Measurements from ENCODE around the gene BPHL.
A peak's percentile ranks its signal among the peaks of the same experiment; 100 is the strongest.
"Not testable (repeated sequence)": the region's sequence is repeated elsewhere in the genome, so short reads cannot be mapped to it uniquely, and the experiment has no call there.

The BPHL gene

GRCh38 chr6:3159805-3160781, 41.6 kb downstream of the BPHL start:
- no peak for TF ChIP-seq POLR2AphosphoS5 (IDR thresholded peaks at IDR 0.05; ENCODE audit: low read depth, low read length)
- no peak for TF ChIP-seq TAF1 (IDR thresholded peaks at IDR 0.05; ENCODE audit: low read depth, low read length)
- TF ChIP-seq SPI1 (IDR thresholded peaks at IDR 0.05; ENCODE audit: low read depth, low read length), result no peak
- no peak for TF ChIP-seq POU2F2 (IDR thresholded peaks at IDR 0.05; ENCODE audit: low read depth, low read length)
- no peak for TF ChIP-seq POLR2A (IDR thresholded peaks at IDR 0.05; ENCODE audit: low read depth, low read length)
- no peak for TF ChIP-seq PAX5 (IDR thresholded peaks at IDR 0.05; ENCODE audit: insufficient read depth, low read length, severe bottlenecking)
- DNase-seq (ENCODE audit: insufficient read length, low spot score) (no peak), FAIRE-seq (no peak)

GRCh38 chr6:3162067-3162497, 43.6 kb downstream of the BPHL start:
- DNase-seq (ENCODE audit: insufficient read length, low spot score), result no peak
- no peak for FAIRE-seq
- TF ChIP-seq POU2F2 (IDR thresholded peaks at IDR 0.05; ENCODE audit: low read depth, low read length), result no peak
- TF ChIP-seq SPI1 (IDR thresholded peaks at IDR 0.05; ENCODE audit: low read depth, low read length), result no peak

DNA sequence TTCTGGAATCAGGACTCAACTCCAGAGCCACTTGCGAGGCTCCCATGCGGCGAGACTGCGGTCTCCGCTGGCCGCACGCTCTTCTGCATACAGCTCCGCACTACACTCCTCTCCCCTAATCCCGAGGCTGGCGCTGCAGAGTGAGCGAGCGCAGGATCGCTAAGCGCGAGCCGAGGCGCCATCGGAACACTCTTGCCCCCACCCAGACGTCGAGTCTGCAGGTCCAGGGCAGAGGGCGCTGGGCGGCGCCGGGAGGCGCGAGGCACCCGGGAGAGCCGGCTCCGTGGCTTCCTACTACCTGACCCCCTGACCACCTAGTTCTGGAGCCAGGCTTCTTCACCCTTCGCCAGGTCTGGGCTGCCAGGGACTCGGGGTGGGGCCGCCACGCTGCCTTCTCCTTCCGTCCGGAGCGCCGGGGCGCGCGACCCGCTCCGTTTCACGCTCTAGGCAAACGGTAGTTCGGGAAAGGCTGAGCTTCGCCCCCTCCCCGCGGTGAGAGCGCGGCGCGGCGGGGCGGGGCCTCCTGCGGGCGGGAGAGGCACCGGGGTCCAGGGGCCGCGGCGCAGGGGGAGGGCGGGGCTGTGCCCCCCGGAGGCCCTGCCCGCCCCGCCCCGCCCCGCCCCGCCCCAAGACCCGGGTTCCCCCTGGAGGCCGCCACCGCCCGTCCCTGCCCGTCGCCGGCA, 44.2 kb downstream of the BPHL start:
- DNase-seq (ENCODE audit: insufficient read length, low spot score) (peak; percentile 56), FAIRE-seq (no peak)
- TF ChIP-seq SPI1 (IDR thresholded peaks at IDR 0.05; ENCODE audit: low read depth, low read length), result no peak
- TF ChIP-seq TAF1 (IDR thresholded peaks at IDR 0.05; ENCODE audit: low read depth, low read length), result no peak
- no peak for TF ChIP-seq POLR2A (IDR thresholded peaks at IDR 0.05; ENCODE audit: low read depth, low read length)
- TF ChIP-seq POLR2AphosphoS5 (IDR thresholded peaks at IDR 0.05; ENCODE audit: low read depth, low read length), result no peak
- 0 out of 2 replicates have a peak, but pooled peaks have one; percentile 8 for TF ChIP-seq POU2F2 (IDR thresholded peaks at IDR 0.05; ENCODE audit: low read depth, low read length)
- no peak for TF ChIP-seq PAX5 (IDR thresholded peaks at IDR 0.05; ENCODE audit: insufficient read depth, low read length, severe bottlenecking)

DNA sequence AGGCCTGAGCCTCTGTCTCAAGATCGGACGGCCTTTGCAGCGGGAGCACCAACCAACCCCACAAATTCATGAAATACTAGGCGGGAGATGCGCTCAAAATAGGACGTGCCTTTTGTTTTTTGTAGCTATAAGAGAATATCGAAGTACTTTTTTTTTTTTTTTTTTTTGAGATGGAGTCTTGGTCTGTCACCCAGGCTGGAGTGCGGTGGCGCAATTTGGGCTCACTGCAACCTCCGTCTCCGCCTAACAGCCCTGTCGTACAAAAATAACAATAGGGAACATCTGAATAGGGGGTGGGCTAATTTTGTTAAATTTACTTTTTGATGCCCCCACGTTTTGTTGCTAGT, 44.7 kb downstream of the BPHL start:
- DNase-seq (ENCODE audit: insufficient read length, low spot score), result no peak
- FAIRE-seq, result no peak
- TF ChIP-seq POLR2AphosphoS5 (IDR thresholded peaks at IDR 0.05; ENCODE audit: low read depth, low read length) (no peak), POU2F2 (IDR thresholded peaks at IDR 0.05; ENCODE audit: low read depth, low read length) (no peak), TAF1 (IDR thresholded peaks at IDR 0.05; ENCODE audit: low read depth, low read length) (no peak)

- no peak for TF ChIP-seq POU2F2 (IDR thresholded peaks at IDR 0.05; ENCODE audit: low read depth, low read length)
- no peak for TF ChIP-seq POLR2AphosphoS5 (IDR thresholded peaks at IDR 0.05; ENCODE audit: low read depth, low read length)
- no peak for TF ChIP-seq PAX5 (IDR thresholded peaks at IDR 0.05; ENCODE audit: insufficient read depth, low read length, severe bottlenecking)
- no peak for TF ChIP-seq POLR2A (IDR thresholded peaks at IDR 0.05; ENCODE audit: low read depth, low read length)
- no peak for TF ChIP-seq TAF1 (IDR thresholded peaks at IDR 0.05; ENCODE audit: low read depth, low read length)
- DNase-seq (ENCODE audit: insufficient read length, low spot score) (no peak), FAIRE-seq (no peak)
Observed at GRCh38 chr6:3164388-3164787, 45.9 kb downstream of the BPHL start.

GRCh38 chr6:3165631-3166534, 47.4 kb downstream of the BPHL start:
- no peak for DNase-seq (ENCODE audit: insufficient read length, low spot score)
- TF ChIP-seq TAF1 (IDR thresholded peaks at IDR 0.05; ENCODE audit: low read depth, low read length) (no peak), PAX5 (IDR thresholded peaks at IDR 0.05; ENCODE audit: insufficient read depth, low read length, severe bottlenecking) (no peak), POU2F2 (IDR thresholded peaks at IDR 0.05; ENCODE audit: low read depth, low read length) (no peak), SPI1 (IDR thresholded peaks at IDR 0.05; ENCODE audit: low read depth, low read length) (no peak), POLR2A (IDR thresholded peaks at IDR 0.05; ENCODE audit: low read depth, low read length) (no peak), POLR2AphosphoS5 (IDR thresholded peaks at IDR 0.05; ENCODE audit: low read depth, low read length) (no peak)
- FAIRE-seq, result no peak

DNA sequence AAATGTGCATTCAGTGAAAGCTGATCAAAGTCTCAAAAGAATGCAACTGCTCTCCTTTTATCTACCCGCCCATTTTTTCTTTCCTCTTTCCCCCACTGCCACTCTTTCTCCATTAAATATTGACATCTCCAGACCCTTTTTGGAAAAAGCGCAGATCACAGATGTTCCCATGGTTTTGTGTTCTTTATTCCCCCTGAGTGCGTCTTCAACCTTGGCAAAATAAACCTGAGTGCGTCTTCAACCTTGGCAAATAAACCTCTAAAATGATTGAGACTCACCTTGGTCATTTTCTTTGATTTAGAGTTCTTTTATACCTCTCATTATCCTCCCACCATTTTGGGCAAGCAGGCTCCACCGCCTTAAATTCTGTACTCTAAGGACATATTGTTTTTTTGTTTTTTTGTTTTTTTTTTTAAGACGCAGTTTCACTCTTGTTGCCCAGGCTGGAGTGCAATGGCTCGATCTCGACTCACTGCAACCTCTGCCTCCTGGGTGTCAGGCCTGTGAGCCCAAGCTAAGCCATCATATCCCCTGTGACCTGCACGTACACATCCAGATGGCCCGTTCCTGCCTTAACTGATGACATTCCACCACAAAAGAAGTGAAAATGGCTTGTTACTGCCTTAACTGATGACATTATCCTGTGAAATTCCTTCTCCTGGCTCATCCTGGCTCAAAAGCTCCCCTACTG, 48.2 kb downstream of the BPHL start:
- FAIRE-seq; DNase-seq (ENCODE audit: insufficient read length, low spot score): not testable (repeated sequence)

DNA sequence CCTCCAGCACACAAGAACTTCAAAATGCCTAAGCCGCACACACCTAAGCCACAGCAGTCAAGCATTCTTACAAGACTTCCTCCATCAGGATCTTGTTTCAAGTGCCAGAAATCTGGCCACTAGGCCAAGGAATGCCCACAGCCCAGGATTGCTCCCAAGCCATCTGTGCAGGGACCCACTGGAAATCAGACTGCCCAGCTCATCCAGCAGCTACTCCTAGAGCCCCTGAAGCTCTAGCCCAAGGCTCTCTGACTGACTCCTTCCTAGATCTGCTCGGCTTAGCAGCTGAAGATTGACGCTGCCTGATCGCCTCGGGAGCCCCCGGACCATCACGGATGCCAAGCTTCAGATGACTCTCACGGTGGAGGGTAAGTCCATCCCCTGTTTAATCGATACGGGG, 49.5 kb downstream of the BPHL start:
- not testable (repeated sequence) for FAIRE-seq; DNase-seq (ENCODE audit: insufficient read length, low spot score)

- FAIRE-seq; DNase-seq (ENCODE audit: insufficient read length, low spot score): not testable (repeated sequence)
Observed at GRCh38 chr6:3170676-3171075, 52.2 kb downstream of the BPHL start.

DNA sequence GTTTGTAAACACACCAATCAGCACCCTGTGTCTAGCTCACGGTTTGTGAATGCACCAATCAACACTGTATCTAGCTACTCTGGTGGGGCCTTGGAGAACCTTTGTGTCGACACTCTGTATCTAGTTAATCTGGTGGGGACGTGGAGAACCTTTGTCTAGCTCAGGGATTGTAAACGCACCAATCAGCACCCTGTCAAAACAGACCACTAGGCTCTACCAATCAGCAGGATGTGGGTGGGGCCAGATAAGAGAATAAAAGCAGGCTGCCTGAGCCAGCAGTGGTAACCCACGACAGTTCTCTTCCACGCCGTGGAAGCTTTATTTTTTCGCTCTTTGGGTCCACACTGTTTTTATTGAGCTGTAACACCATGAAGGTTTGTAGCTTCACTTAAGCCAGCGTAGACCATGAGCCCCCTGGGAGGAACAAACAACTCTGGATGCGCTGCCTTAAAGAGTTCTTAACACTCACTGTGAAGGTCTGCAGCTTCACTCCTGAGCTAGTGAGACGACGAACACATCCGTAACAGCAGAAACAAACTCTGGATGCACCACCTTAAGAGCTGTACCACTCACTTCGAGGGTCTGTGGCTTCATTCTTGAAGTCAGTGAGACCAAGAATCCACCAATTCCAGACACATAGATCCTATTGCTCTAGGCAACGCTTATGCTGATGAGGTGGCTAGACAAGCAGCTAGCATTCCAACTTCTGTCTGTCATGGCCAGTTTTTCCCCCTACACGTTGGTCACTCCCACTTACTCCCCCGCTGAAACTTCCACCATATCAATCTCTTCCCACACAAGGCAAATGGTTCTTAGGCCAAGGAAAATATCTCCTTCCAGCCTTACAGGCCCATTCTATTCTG, 53.0 kb downstream of the BPHL start:
- not testable (repeated sequence) for DNase-seq (ENCODE audit: insufficient read length, low spot score); FAIRE-seq

GRCh38 chr6:3172789-3173188, 54.3 kb downstream of the BPHL start:
- DNase-seq (ENCODE audit: insufficient read length, low spot score); FAIRE-seq: not testable (repeated sequence)

DNA sequence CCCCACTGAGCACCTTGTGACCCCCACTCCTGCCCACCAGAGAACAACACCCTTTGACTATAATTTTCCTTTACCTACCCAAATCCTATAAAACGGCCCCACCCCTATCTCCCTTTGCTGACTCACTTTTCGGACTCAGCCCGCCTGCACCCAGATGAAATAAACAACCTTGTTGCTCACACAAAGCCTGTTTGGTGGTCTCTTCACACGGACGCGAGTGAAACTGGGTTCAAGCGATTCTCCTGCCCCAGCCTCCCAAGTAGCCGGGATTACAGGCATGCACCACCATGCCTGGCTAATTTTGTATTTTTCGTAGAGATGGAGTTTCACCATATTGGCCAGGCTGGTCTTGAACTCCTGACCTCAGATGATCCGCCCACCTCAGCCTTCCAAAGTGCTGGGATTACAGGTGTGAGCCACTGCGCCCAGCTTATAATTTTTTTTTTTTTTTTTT, 55.2 kb downstream of the BPHL start:
- not testable (repeated sequence) for FAIRE-seq; DNase-seq (ENCODE audit: insufficient read length, low spot score)
